Measurements from ENCODE around the gene NAB2.
"Not testable (repeated sequence)": the region's sequence is repeated elsewhere in the genome, so short reads cannot be mapped to it uniquely, and the experiment has no call there.

DNA sequence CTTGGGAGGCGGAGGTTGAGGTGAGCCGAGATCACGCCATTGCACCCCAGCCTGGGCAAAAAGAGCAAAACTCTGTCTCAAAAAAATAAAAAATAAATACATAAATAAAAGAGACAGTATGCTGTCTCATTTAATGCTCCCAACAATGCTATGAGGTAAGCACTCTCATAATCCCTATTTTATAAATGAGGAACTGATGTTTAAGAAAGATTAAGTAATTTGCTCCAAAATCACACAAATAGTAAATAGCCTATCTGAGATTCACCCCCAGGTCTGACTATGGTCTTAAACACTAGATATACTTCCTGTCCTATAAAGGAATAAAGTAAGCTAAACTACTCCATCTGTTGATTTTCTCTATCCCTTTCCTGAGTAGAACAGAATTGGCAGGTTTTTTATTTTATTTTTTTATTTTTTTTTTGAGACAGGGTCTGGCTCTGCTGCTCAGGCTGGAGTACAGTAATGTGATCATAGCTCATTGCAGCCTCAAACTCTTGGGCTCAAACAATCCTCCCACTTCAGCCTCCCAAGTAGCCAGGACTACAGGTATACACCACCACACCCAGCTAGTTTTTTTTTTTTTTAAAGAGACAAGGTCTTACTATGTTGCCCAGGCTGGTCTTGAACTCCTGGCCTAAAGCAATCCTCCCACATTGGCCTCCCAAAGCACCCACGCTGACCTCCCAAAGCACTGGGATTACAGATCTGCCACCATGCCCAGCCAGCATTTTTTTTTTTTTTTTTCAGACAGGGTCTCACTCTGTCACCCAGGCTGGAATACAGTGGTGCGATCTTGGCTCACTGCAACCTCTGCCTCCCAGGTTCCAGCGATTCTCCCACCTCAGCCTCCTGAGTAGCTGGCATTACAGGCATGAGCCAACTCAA is 15.1 kb upstream of the NAB2 start:
- not testable (repeated sequence) for TF ChIP-seq CTCF, POLR2A (IDR thresholded peaks at IDR 0.05)

Data from thyroid gland (tissue), 4 donors.